HL-60/S4 treated with phorbol 12-myristate 13-acetate at 8.2 ng/mL for 4 days and 3 days (cell line): ENCODE measurements around the gene ZMYND15.

ENCODE experiments used
- in situ Hi-C: fragments of 300-500 bp; cut with MboI; formaldehyde crosslinking; loops from 2 replicates; pipeline ENCODE4 v1.15.0; 2022; ENCODE audit warnings: low sequenced_read_pairs

ZMYND15 gene

GRCh38 chr17:4780325-4780955 is 40.8 kb downstream of the ZMYND15 start:
- in situ Hi-C loops: no loop called here

GRCh38 chr17:4782652-4783051 is 43.0 kb downstream of the ZMYND15 start:
- in situ Hi-C loops: no loop called here

- in situ Hi-C loops: no loop called here
Observed at GRCh38 chr17:4785311-4786105, 45.9 kb downstream of the ZMYND15 start.

GRCh38 chr17:4786106-4786511 is 46.5 kb downstream of the ZMYND15 start, which contains the start of gene VMO1:
TSS of gene VMO1 (minus strand) at chr17:4786364. CDS start at chr17:4786352, 12 bp downstream.
- in situ Hi-C loops: no loop called here

- in situ Hi-C loops: no loop called here
Observed at GRCh38 chr17:4786516-4786915, 46.9 kb downstream of the ZMYND15 start.

GRCh38 chr17:4788159-4788806 is 48.6 kb downstream of the ZMYND15 start:
- in situ Hi-C loops: no loop called here

- in situ Hi-C loops: no loop called here
Observed at GRCh38 chr17:4788807-4789700, 49.4 kb downstream of the ZMYND15 start, which contains the start of gene GLTPD2. TSS of gene GLTPD2 (plus strand) at chr17:4788964. CDS start at chr17:4789012, 48 bp downstream.

GRCh38 chr17:4789701-4789950 is 50.0 kb downstream of the ZMYND15 start:
- in situ Hi-C loops: no loop called here

- in situ Hi-C loops: no loop called here
Observed at GRCh38 chr17:4789951-4790704, 50.5 kb downstream of the ZMYND15 start.

GRCh38 chr17:4790705-4791088 is 51.1 kb downstream of the ZMYND15 start:
- in situ Hi-C loops: no loop called here

GRCh38 chr17:4795168-4795567 is 55.5 kb downstream of the ZMYND15 start:
- in situ Hi-C loops: no loop called here
